ENCODE measurements around the gene ZSWIM6.

The ZSWIM6 gene

DNA sequence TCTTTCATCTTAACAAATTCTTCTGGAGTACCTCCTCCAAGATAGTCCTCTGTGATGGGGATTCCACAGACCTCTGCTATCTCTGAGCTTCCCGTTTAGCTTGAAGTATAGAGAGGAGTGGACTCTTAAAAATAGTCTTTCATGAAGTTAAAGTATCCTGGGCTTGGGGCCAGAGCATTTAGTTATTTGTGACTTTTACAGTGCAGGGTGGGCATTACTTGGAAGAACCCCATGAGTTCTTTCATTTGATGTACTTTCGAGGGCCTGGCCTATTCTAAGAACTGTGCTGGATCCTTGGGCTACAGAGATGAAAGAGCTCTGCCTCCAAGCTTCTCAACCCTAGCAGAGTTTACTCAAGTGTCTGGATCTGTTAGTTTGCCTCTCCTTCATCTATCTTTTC is 131.5 kb downstream of the ZSWIM6 start:
- H3K27ac Mint-ChIP-seq = no peak overlapping the region
- no peaks in the 10 kb centered on the region for H3K9me3 Mint-ChIP-seq
- peaks cover 7% of the 10 kb centered on the region for H3K4me1 Mint-ChIP-seq
- H3K27me3 Mint-ChIP-seq = no peaks in the 10 kb centered on the region
- no peak overlapping the region for H3K4me3 Mint-ChIP-seq
- DNase-seq (no peak), ATAC-seq (no peak)
- H3K36me3 Mint-ChIP-seq (ENCODE audit: low read depth) = no peaks in the 10 kb centered on the region

DNA sequence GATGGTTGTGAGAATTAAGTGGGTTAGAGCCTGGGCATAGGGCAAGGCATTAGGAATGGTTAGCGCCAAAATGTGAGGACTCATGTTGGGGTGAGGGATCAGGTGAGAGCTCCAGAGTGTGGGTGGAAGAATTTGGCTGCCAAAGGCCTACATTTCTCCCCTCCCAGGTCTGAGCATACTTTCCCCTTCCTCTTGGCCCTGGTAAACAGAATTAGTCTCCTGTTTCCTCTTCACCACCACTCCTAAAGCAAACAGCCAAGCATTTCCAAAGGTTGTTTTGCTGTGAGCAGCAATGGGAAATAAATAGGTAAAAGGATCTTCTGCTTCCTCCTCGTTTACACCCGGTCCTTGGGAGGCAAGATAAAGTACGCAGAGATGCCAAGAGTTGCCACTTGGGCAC is 132.5 kb downstream of the ZSWIM6 start:
- no peaks in the 10 kb centered on the region for H3K36me3 Mint-ChIP-seq (ENCODE audit: low read depth)
- H3K9me3 Mint-ChIP-seq = no peaks in the 10 kb centered on the region
- no peak for DNase-seq
- no peaks in the 10 kb centered on the region for H3K27me3 Mint-ChIP-seq
- ATAC-seq = no peak
- no peak overlapping the region for H3K4me3 Mint-ChIP-seq
- H3K4me1 Mint-ChIP-seq = peaks cover 7% of the 10 kb centered on the region
- H3K27ac Mint-ChIP-seq = no peak overlapping the region

GRCh38 chr5:61465066-61465465 is 133.0 kb downstream of the ZSWIM6 start:
- no peaks in the 10 kb centered on the region for H3K27me3 Mint-ChIP-seq
- H3K9me3 Mint-ChIP-seq = no peaks in the 10 kb centered on the region
- H3K27ac Mint-ChIP-seq = no peak overlapping the region
- peaks cover 8% of the 10 kb centered on the region for H3K4me1 Mint-ChIP-seq
- H3K36me3 Mint-ChIP-seq (ENCODE audit: low read depth) = no peaks in the 10 kb centered on the region
- ATAC-seq = no peak
- no peak for DNase-seq
- no peak overlapping the region for H3K4me3 Mint-ChIP-seq

- H3K27me3 Mint-ChIP-seq = no peaks in the 10 kb centered on the region
- H3K36me3 Mint-ChIP-seq (ENCODE audit: low read depth) = no peaks in the 10 kb centered on the region
- ATAC-seq = no peak
- no peak overlapping the region for H3K27ac Mint-ChIP-seq
- DNase-seq = no peak
- H3K4me3 Mint-ChIP-seq = no peak overlapping the region
- H3K4me1 Mint-ChIP-seq = peaks cover 8% of the 10 kb centered on the region
- no peaks in the 10 kb centered on the region for H3K9me3 Mint-ChIP-seq
Measured at GRCh38 chr5:61465496-61465895, 133.4 kb downstream of the ZSWIM6 start.

DNA sequence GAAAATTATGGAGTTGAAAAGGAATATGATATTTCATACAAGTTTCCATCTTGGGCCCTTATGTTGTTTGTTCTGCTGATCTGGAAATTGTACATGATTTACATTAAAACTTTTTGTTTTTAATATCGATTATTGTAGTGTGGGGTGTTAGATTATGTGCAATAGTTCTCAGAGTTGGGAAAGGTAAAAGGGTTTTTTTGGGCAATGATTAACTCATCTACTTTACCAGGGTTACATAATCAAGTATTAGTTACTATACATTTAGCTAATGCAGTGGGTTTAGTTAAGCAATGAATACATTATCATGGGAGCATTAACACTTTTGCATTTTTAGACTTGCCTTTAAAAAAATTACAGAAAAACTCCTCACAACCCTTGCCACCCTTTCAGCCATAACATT is 134.0 kb downstream of the ZSWIM6 start:
- Mint-ChIP-seq H3K27ac (no peak overlapping the region), H3K4me1 (peaks cover 10% of the 10 kb centered on the region), H3K36me3 (ENCODE audit: low read depth) (no peaks in the 10 kb centered on the region), H3K27me3 (no peaks in the 10 kb centered on the region), H3K4me3 (no peak overlapping the region), H3K9me3 (peaks cover 2% of the 10 kb centered on the region)
- no peak for DNase-seq
- ATAC-seq = no peak

DNA sequence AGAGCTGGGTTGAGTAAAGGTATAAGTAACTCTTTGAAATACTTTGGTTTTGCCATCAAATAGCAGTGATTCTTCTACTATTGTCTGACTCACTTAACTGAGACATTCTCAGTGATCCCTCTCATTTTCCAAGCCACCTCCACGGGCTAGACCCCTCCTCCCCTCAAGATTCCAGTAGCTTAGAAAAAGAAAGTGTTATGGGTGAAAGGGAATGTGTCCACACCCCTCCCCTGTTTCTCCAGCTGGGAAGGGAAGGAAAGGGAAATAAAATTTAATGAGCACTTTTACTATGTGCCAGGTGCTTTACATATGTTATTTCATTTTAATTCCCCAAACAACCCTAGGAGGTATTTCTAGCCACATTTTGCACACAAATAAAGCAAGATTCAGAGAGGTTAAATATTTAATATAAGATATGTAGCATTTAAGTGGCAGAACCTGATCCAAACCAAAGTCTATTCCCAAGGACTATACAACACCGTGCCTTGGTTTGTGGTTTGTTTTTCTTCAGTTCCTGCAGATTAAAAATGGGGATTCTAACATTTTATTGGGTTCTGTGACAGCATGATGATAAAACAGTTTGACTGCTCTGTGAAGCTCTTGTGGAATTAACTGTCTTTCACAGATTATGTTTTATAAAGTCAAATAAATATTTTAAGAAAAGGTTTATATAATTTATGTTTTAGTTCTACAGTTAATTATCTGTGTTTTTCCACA is 135.9 kb downstream of the ZSWIM6 start:
- H3K36me3 Mint-ChIP-seq (ENCODE audit: low read depth) = no peaks in the 10 kb centered on the region
- DNase-seq = no peak

GRCh38 chr5:61468483-61468865 is 136.4 kb downstream of the ZSWIM6 start:
- Mint-ChIP-seq H3K9me3 (peaks cover 5% of the 10 kb centered on the region), H3K4me3 (no peak overlapping the region), H3K36me3 (ENCODE audit: low read depth) (no peaks in the 10 kb centered on the region), H3K4me1 (peaks cover 19% of the 10 kb centered on the region), H3K27ac (no peak overlapping the region), H3K27me3 (no peaks in the 10 kb centered on the region)
- no peak for DNase-seq
- ATAC-seq = no peak

More for the DNA sequence above, 135.9 kb downstream of the ZSWIM6 start:
- no peak for ATAC-seq
- no peaks in the 10 kb centered on the region for H3K27me3 Mint-ChIP-seq
- H3K27ac Mint-ChIP-seq = no peak overlapping the region
- H3K4me1 Mint-ChIP-seq = peaks cover 20% of the 10 kb centered on the region
- no peak overlapping the region for H3K4me3 Mint-ChIP-seq
- H3K9me3 Mint-ChIP-seq = peaks cover 5% of the 10 kb centered on the region

DNA sequence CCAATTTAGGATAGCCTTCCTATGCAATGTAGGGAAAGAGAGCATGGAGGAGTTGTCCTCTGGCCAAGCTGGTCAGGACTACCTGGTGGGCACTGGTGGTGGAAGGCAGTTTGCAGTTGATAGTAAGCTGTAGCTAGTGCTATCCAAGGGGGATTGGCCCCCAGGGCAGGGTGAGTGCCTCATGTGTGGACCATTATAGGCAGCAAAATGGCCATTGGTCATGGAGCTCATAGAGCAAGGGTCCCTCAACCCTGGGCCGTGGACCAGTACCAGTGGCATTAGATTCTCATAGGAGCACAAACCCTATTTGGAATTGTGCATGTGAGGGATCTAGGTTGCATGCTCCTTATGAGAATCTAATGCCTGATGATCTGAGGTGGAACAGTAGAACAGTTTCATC is 139.3 kb downstream of the ZSWIM6 start:
- H3K4me1 Mint-ChIP-seq = peaks cover 15% of the 10 kb centered on the region
- peaks cover 5% of the 10 kb centered on the region for H3K9me3 Mint-ChIP-seq
- H3K27me3 Mint-ChIP-seq = no peaks in the 10 kb centered on the region
- ATAC-seq (no peak), DNase-seq (no peak)
- no peak overlapping the region for H3K4me3 Mint-ChIP-seq
- no peak overlapping the region for H3K27ac Mint-ChIP-seq
- H3K36me3 Mint-ChIP-seq (ENCODE audit: low read depth) = no peaks in the 10 kb centered on the region

DNA sequence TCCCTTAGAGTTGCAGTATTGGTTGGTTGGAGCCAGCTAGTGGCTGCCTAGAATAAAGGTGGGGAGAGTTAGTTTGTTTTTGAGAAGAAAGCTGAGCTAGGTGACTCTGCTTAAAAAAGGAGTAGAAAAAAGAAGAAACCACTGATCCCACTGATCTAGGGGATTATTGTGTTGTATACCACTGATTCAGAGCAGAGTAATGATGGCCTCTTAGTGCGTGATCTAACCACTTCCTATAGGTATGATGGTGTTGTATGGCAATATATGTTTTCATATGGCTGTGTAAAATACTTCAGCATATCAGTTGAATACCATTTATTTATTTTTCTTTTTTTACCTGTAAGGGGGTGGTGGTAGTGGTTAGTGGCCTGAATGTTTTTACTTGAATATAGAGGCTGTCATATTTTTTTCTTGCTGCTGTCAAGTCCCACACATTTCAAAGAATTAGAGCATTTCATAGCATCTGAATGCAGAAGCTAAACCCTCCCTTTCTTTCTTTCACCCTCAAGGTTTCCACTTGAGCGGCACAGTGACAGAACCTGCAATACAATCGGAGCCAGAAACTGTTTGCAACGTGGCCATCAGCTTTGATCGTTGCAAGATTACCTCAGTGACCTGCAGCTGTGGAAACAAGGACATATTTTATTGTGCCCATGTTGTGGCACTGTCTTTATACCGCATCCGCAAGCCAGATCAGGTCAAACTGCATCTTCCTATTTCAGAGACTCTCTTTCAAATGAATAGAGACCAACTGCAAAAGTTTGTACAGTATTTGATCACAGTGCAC is 140.3 kb downstream of the ZSWIM6 start:
- H3K4me1 Mint-ChIP-seq = peaks cover 15% of the 10 kb centered on the region
- no peak overlapping the region for H3K27ac Mint-ChIP-seq
- no peaks in the 10 kb centered on the region for H3K27me3 Mint-ChIP-seq
- peaks cover 5% of the 10 kb centered on the region for H3K9me3 Mint-ChIP-seq
- ATAC-seq (no peak), DNase-seq (no peak)
- no peak overlapping the region for H3K4me3 Mint-ChIP-seq
- no peaks in the 10 kb centered on the region for H3K36me3 Mint-ChIP-seq (ENCODE audit: low read depth)

- Mint-ChIP-seq H3K4me3 (no peak overlapping the region), H3K27ac (no peak overlapping the region), H3K27me3 (no peaks in the 10 kb centered on the region), H3K9me3 (peaks cover 5% of the 10 kb centered on the region), H3K4me1 (peaks cover 15% of the 10 kb centered on the region), H3K36me3 (ENCODE audit: low read depth) (peaks cover 4% of the 10 kb centered on the region)
- DNase-seq = no peak
- no peak for ATAC-seq
Measured at GRCh38 chr5:61474746-61475145, 142.7 kb downstream of the ZSWIM6 start.

DNA sequence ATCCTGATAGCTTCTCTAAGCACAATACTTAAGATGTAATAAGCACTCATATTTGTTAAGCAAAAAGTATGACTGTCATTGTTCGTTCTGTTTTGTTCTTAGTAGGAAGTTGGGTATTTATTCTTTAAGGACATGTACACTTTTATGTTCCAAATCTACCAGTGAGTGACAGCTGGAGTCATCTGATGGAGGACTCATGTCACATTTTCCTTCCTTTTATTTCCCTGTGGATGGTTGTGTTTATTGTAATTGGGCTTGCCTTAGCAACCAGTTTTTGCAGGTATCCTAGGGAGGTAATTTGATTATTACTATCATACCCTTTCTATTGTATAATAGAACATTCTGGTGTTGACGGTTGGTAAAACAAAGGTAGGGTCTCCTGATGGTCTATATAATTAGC is 145.7 kb downstream of the ZSWIM6 start:
- DNase-seq (no peak), ATAC-seq (no peak)
- H3K36me3 Mint-ChIP-seq (ENCODE audit: low read depth) = peaks cover 4% of the 10 kb centered on the region
- H3K4me3 Mint-ChIP-seq = no peak overlapping the region
- no peaks in the 10 kb centered on the region for H3K27me3 Mint-ChIP-seq
- H3K9me3 Mint-ChIP-seq = no peaks in the 10 kb centered on the region
- no peaks in the 10 kb centered on the region for H3K4me1 Mint-ChIP-seq
- H3K27ac Mint-ChIP-seq = no peak overlapping the region

DNA sequence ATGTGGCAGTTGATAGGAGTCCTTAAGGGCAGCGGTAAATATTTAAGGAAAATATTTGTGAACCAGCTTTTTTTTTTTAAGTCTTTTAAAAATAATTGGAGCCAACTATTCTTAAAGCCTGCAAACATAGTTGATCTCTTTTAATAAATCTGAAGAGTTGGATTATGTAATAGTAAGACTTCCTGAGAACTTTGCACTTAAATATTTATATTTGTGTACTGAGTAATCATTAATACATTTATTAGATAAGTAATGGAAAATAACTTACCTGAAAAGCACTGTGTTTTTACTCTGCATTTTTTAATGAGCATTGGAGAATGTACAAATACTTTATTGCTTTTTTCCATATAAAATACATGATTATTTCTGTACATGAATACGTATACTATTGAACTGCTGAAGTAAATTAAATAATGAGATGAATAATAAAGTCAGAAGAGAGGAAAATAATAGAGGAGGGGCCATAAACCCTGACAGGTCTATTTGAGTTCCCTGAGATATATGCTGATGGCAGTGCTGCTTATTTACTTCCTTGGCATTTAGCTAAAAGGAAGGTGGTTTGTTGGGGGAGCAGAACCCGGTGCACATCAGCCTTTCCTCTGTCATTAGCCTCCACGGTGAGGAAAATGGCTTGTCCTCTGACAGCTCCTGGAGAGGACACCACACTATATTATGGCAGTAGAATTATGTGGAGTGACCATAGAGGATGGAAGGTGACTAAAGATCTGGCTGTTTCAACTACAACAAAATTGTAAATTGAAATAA is 148.0 kb downstream of the ZSWIM6 start:
- Mint-ChIP-seq H3K9me3 (no peaks in the 10 kb centered on the region), H3K4me3 (no peak overlapping the region), H3K27ac (no peak overlapping the region), H3K27me3 (no peaks in the 10 kb centered on the region), H3K36me3 (ENCODE audit: low read depth) (peaks cover 9% of the 10 kb centered on the region), H3K4me1 (no peaks in the 10 kb centered on the region)
- ATAC-seq (no peak), DNase-seq (no peak)

- DNase-seq (no peak), ATAC-seq (no peak)
- no peaks in the 10 kb centered on the region for H3K4me1 Mint-ChIP-seq
- H3K9me3 Mint-ChIP-seq = peaks cover 9% of the 10 kb centered on the region
- no peak overlapping the region for H3K27ac Mint-ChIP-seq
- peaks cover 18% of the 10 kb centered on the region for H3K36me3 Mint-ChIP-seq (ENCODE audit: low read depth)
- H3K4me3 Mint-ChIP-seq = no peak overlapping the region
- no peaks in the 10 kb centered on the region for H3K27me3 Mint-ChIP-seq
Measured at GRCh38 chr5:61482980-61483379, 150.9 kb downstream of the ZSWIM6 start.

GRCh38 chr5:61486476-61486875 is 154.4 kb downstream of the ZSWIM6 start:
- Mint-ChIP-seq H3K9me3 (peaks cover 16% of the 10 kb centered on the region), H3K4me3 (no peak overlapping the region), H3K27me3 (no peaks in the 10 kb centered on the region), H3K4me1 (no peaks in the 10 kb centered on the region), H3K27ac (no peak overlapping the region), H3K36me3 (ENCODE audit: low read depth) (peaks cover 20% of the 10 kb centered on the region)
- DNase-seq (no peak), ATAC-seq (no peak)

- Mint-ChIP-seq H3K9me3 (peaks cover 16% of the 10 kb centered on the region), H3K4me3 (no peak overlapping the region), H3K27me3 (no peaks in the 10 kb centered on the region), H3K27ac (no peak overlapping the region), H3K4me1 (no peaks in the 10 kb centered on the region), H3K36me3 (ENCODE audit: low read depth) (peaks cover 19% of the 10 kb centered on the region)
- ATAC-seq (no peak), DNase-seq (no peak)
Measured at GRCh38 chr5:61489574-61489973, 157.5 kb downstream of the ZSWIM6 start.
